Retinal pigment epithelial cell (primary cell): Measurements from ENCODE around the gene MVB12B.

ENCODE experiments used
- DNase-seq: peaks from one replicate; pipeline ENCODE4 v3.0.0-alpha.2; 2010; ENCODE audit warnings: low read depth
- H3K4me3 ChIP-seq: 2 replicates; pipeline ENCODE4 v1.5.1; 2011; ENCODE audit warnings: mild to moderate bottlenecking, low read length, control low read depth, moderate library complexity
- TF ChIP-seq, protein P1 (sequence below): conservative IDR thresholded peaks from 2 replicates; pipeline ENCODE4 v1.5.1; 2011; ENCODE audit warnings: low read depth, low read length, control low read depth, inconsistent platforms

The MVB12B gene

DNA sequence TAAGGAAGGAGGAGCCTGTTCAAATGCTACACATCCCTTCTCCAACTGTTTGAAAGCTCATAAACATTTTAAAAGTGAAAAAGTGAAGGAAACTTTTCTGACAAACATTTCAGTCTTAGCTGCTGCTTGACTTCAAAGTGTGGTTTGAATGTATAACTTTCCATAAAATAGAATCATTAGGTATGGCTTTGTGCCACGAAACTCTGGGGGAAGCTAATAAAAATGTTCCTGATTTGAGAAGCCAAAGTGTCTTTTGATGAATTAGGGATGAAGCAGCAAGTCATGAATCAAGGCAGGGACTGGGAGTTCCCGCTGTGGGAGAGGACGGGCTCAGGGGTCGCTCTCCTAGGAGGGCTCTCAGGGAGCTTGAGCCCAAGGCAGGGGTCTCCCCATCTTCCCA lies 15.3 kb downstream of the MVB12B start:
- TF ChIP-seq, protein P1, sequence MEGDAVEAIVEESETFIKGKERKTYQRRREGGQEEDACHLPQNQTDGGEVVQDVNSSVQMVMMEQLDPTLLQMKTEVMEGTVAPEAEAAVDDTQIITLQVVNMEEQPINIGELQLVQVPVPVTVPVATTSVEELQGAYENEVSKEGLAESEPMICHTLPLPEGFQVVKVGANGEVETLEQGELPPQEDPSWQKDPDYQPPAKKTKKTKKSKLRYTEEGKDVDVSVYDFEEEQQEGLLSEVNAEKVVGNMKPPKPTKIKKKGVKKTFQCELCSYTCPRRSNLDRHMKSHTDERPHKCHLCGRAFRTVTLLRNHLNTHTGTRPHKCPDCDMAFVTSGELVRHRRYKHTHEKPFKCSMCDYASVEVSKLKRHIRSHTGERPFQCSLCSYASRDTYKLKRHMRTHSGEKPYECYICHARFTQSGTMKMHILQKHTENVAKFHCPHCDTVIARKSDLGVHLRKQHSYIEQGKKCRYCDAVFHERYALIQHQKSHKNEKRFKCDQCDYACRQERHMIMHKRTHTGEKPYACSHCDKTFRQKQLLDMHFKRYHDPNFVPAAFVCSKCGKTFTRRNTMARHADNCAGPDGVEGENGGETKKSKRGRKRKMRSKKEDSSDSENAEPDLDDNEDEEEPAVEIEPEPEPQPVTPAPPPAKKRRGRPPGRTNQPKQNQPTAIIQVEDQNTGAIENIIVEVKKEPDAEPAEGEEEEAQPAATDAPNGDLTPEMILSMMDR, result no peak
- DNase-seq, result no peak
- H3K4me3 ChIP-seq, result no peak overlapping the region

DNA sequence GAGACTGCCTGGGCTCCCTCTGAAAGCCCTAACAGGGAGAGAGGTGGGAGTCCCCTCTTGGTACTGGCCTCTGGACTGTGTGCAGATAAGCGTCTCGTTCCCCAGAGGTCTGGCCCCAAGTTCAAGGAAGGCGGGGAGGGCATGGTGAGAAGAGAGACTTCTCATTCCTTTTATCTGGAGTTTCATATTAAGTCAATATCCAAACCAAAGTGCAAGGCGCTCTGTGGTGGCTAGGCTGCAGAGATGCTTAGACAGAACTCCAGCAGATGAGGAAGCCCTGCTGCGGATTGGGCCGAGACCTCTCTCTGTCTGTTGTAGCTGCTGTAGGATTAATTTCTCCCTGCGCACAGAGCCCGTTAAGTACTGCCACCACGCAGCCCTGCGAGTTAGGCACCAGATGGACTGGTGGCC lies 16.0 kb downstream of the MVB12B start:
- DNase-seq, result no peak
- TF ChIP-seq, protein P1, result no peak
- no peak overlapping the region for H3K4me3 ChIP-seq

DNA sequence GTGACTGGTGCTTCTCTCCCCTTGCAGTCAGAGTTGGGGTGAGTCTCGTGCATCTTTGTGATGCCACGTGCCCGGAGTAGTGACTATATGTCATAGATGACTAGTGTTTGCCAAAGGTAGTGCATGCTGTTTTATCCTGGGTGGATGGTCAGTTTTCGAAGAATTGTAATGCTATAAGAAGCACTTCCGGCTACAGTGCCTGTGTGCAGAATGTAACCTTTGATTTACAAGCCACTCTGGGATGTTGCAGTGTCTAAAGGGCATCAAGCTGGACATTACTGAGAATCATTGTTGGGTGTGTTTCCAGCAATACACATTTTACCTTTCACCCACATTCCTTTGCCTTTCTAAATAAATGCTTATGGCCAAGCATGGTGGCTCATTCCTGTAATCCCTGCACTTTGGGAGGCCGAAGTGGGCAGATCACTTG lies 16.7 kb downstream of the MVB12B start:
- DNase-seq, result no peak
- H3K4me3 ChIP-seq, result no peak overlapping the region
- TF ChIP-seq, protein P1, result no peak

DNA sequence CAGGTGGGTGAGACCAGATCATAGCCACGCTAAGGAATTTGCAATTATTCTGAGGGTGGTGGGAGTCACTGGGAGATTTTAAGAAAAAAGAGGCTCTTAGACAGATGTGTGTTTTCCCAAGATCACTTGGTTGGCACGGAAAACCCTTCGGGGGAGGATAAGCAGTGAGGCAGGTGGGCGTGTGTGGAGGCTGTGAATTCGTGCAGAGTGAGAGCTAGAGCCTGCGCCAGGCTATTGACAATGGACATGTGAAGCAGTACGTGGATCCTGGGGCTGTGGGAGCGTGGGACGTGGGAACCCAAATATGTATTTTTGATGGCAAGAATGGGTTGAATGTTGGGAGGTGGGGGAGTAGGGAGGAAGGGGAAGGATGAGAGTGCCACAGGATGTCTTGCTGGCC lies 19.4 kb downstream of the MVB12B start:
- DNase-seq, result no peak
- H3K4me3 ChIP-seq, result no peak overlapping the region
- TF ChIP-seq, protein P1, result no peak

DNA sequence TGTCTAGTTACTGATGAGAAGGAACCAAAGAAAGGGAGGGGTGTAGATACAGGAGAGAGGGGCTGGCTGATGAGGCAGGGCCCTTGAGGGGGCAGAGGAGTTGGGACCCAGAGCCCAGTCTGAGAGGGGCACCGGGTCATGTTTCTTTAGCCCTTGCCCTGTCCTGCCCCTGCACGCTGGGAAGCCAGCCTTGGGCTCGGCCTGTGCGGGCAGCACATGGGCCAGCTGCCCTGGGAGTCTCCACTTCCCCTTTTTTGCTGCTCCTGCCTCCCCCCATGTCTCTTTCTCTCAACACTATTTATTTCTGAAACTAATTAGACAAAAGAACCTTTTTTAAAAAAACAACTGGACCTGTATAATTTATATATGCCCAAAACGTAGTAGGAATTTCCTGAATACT lies 20.5 kb downstream of the MVB12B start:
- TF ChIP-seq, protein P1, result no peak
- H3K4me3 ChIP-seq, result no peak overlapping the region
- no peak for DNase-seq

DNA sequence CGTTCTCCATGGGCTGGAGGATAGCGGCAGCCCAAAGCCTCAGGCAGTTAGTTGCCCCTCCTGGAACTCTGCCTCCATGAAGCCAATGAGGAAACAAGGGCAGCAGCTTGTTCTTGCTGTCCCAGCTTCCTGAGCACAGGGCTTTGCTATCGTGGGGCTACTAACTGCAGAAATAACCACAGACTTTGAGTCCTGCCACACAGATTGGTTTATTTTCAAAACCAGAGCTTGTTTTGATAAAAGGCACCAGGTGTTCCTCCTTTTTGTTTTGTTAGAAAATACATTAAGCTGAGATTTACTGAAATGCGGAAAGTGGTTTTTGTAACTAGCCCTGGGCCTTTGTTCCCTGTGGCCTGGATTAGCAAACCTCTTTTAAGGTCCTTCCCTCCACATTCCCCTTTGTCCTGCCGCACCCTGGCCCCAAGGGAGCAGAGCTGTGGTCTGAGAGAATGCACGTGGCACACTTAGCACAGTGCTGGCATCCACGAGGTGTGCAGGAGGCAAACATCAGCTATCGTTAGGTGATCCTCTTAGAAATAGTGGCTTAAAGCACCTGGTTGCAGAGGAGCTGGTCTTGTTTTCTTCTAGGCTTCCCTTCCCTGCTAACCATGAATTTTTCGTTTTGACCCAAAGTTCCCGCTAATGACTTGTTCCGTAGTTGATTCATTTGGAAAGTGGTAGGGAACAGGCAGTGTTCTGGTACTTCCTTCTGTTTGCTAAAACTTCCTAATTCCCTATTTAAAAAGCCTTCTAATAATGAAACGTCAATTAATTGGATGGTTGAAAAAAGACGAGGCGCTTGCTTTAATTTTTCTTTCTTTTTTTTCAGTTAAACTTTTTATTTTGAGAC lies 21.5 kb downstream of the MVB12B start:
- peak; percentile 29 for DNase-seq
- no peak overlapping the region for H3K4me3 ChIP-seq
- TF ChIP-seq, protein P1, result no peak
